ENCODE measurements around the gene HELZ. TPM values are rescaled to one million over a fixed set of nuclear protein-coding genes. Genes with fewer than 3 reads are reported as not detected.
"Not testable (repeated sequence)": the region's sequence is repeated elsewhere in the genome, so short reads cannot be mapped to it uniquely, and the experiment has no call there.

HELZ gene
- total and polyA plus RNA-seq, 5 donors from 2014 or later = 48.3 to 130 (median 56.7) TPM

GRCh38 chr17:67044016-67044772 is 200.8 kb downstream of the HELZ start, which contains the start of gene CACNG1:
Gene CACNG1 (plus strand): TSS chr17:67044554. CDS start chr17:67044661, 107 bp downstream.
- Histone ChIP-seq H3K27ac (ENCODE audit: insufficient read depth, low read length, poor library complexity, severe bottlenecking) (no peak within 1 kb of the TSS), H3K27me3 (ENCODE audit: control insufficient read depth, insufficient read depth, low read length) (peaks cover 3% of the 10 kb centered on the region), H3K9me3 (ENCODE audit: control insufficient read depth in 2 of 2, low read length in 2 of 2) (peaks cover 14 to 20% of the 10 kb centered on the region in 2 experiments), H3K4me3 (ENCODE audit: low read depth, low read length) (no peak within 1 kb of the TSS), H3K4me1 (ENCODE audit: control insufficient read depth, insufficient read depth, low read length, poor library complexity, severe bottlenecking) (no peaks in the 10 kb centered on the region), H3K36me3 (ENCODE audit: control insufficient read depth, insufficient read depth, low read length) (no peaks in the 10 kb centered on the region)
- Mint-ChIP-seq H3K27me3 (peaks cover 10% of the 10 kb centered on the region), H3K4me3 (no peak within 1 kb of the TSS), H3K36me3 (no peaks in the 10 kb centered on the region), H3K9me3 (peaks cover 0 to 21% (median 3%) of the 10 kb centered on the region in 7 donors), H3K4me1 (no peaks in the 10 kb centered on the region), H3K27ac (no peak within 1 kb of the TSS)
- no peak for ATAC-seq (ENCODE audit: low read depth in 2 of 2)
- DNase-seq = no peak

GRCh38 chr17:67043283-67043682 is 201.7 kb downstream of the HELZ start:
- DNase-seq = no peak
- Histone ChIP-seq H3K4me3 (ENCODE audit: low read depth, low read length) (no peak overlapping the region), H3K27ac (ENCODE audit: insufficient read depth, low read length, poor library complexity, severe bottlenecking) (no peak overlapping the region), H3K4me1 (ENCODE audit: control insufficient read depth, insufficient read depth, low read length, poor library complexity, severe bottlenecking) (no peaks in the 10 kb centered on the region), H3K27me3 (ENCODE audit: control insufficient read depth, insufficient read depth, low read length) (peaks cover 3% of the 10 kb centered on the region), H3K9me3 (ENCODE audit: control insufficient read depth in 2 of 2, low read length in 2 of 2) (peaks cover 8 to 11% of the 10 kb centered on the region in 2 experiments), H3K36me3 (ENCODE audit: control insufficient read depth, insufficient read depth, low read length) (no peaks in the 10 kb centered on the region)
- H3K36me3 Mint-ChIP-seq = no peaks in the 10 kb centered on the region
- H3K27me3 Mint-ChIP-seq = peaks cover 5% of the 10 kb centered on the region
- H3K4me3 Mint-ChIP-seq = no peak overlapping the region
- no peaks in the 10 kb centered on the region for H3K4me1 Mint-ChIP-seq
- H3K27ac Mint-ChIP-seq = no peak overlapping the region
- H3K9me3 Mint-ChIP-seq = peaks cover 0 to 12% (median 3%) of the 10 kb centered on the region in 7 donors
- no peak for ATAC-seq (ENCODE audit: low read depth in 2 of 2)

- no peaks in the 10 kb centered on the region for H3K36me3 Mint-ChIP-seq
- ATAC-seq (ENCODE audit: low read depth in 2 of 2) (no peak), DNase-seq (no peak)
- no peaks in the 10 kb centered on the region for H3K4me1 ChIP-seq (ENCODE audit: control insufficient read depth, insufficient read depth, low read length, poor library complexity, severe bottlenecking)
- H3K27ac ChIP-seq (ENCODE audit: insufficient read depth, low read length, poor library complexity, severe bottlenecking) = no peak overlapping the region
- H3K9me3 ChIP-seq (ENCODE audit: control insufficient read depth in 2 of 2, low read length in 2 of 2) = peaks cover 0 to under 1% of the 10 kb centered on the region in 2 experiments
- H3K9me3 Mint-ChIP-seq = peaks cover 0 to 5% (median 0%) of the 10 kb centered on the region in 7 donors
- no peaks in the 10 kb centered on the region for H3K4me1 Mint-ChIP-seq
- H3K27ac Mint-ChIP-seq = no peak overlapping the region
- peaks cover 5% of the 10 kb centered on the region for H3K27me3 Mint-ChIP-seq
- H3K4me3 Mint-ChIP-seq = no peak overlapping the region
- no peak overlapping the region for H3K4me3 ChIP-seq (ENCODE audit: low read depth, low read length)
- no peaks in the 10 kb centered on the region for H3K36me3 ChIP-seq (ENCODE audit: control insufficient read depth, insufficient read depth, low read length)
- H3K27me3 ChIP-seq (ENCODE audit: control insufficient read depth, insufficient read depth, low read length) = no peaks in the 10 kb centered on the region
Observed at GRCh38 chr17:67041941-67042899, 202.8 kb downstream of the HELZ start.

- Mint-ChIP-seq H3K27me3 (peaks cover 7% of the 10 kb centered on the region), H3K36me3 (no peaks in the 10 kb centered on the region), H3K27ac (no peak overlapping the region), H3K4me3 (no peak overlapping the region), H3K9me3 (peaks cover 0 to 4% (median 0%) of the 10 kb centered on the region in 7 donors), H3K4me1 (peaks cover 0 to under 1% (median 0%) of the 10 kb centered on the region in 4 donors)
- H3K4me3 ChIP-seq (ENCODE audit: low read depth, low read length) = no peak overlapping the region
- DNase-seq (no peak), ATAC-seq (ENCODE audit: low read depth in 2 of 2) (no peak)
- no peaks in the 10 kb centered on the region for H3K27me3 ChIP-seq (ENCODE audit: control insufficient read depth, insufficient read depth, low read length)
- H3K4me1 ChIP-seq (ENCODE audit: control insufficient read depth, insufficient read depth, low read length, poor library complexity, severe bottlenecking) = no peaks in the 10 kb centered on the region
- H3K27ac ChIP-seq (ENCODE audit: insufficient read depth, low read length, poor library complexity, severe bottlenecking) = no peak overlapping the region
- no peaks in the 10 kb centered on the region for H3K36me3 ChIP-seq (ENCODE audit: control insufficient read depth, insufficient read depth, low read length)
- no peaks in the 10 kb centered on the region for H3K9me3 ChIP-seq (ENCODE audit: control insufficient read depth in 2 of 2, low read length in 2 of 2)
Observed at GRCh38 chr17:67041531-67041930, 203.5 kb downstream of the HELZ start.

GRCh38 chr17:67041119-67041518 is 203.9 kb downstream of the HELZ start:
- DNase-seq; H3K4me3 Mint-ChIP-seq; H3K36me3 Mint-ChIP-seq; H3K36me3 ChIP-seq (ENCODE audit: control insufficient read depth, insufficient read depth, low read length); H3K27ac Mint-ChIP-seq; H3K4me1 Mint-ChIP-seq; H3K27me3 ChIP-seq (ENCODE audit: control insufficient read depth, insufficient read depth, low read length); H3K4me3 ChIP-seq (ENCODE audit: low read depth, low read length); H3K9me3 ChIP-seq (ENCODE audit: control insufficient read depth in 2 of 2, low read length in 2 of 2); H3K4me1 ChIP-seq (ENCODE audit: control insufficient read depth, insufficient read depth, low read length, poor library complexity, severe bottlenecking); H3K27ac ChIP-seq (ENCODE audit: insufficient read depth, low read length, poor library complexity, severe bottlenecking); H3K9me3 Mint-ChIP-seq; ATAC-seq (ENCODE audit: low read depth in 2 of 2): not testable (repeated sequence)
- H3K27me3 Mint-ChIP-seq = peaks cover 11% of the 10 kb centered on the region

- no peak overlapping the region for H3K4me3 ChIP-seq (ENCODE audit: low read depth, low read length)
- H3K4me1 Mint-ChIP-seq = peaks cover 0 to 4% (median 0%) of the 10 kb centered on the region in 4 donors
- no peaks in the 10 kb centered on the region for H3K9me3 ChIP-seq (ENCODE audit: control insufficient read depth in 2 of 2, low read length in 2 of 2)
- ATAC-seq (ENCODE audit: low read depth in 2 of 2) (no peak), DNase-seq (no peak)
- no peaks in the 10 kb centered on the region for H3K36me3 Mint-ChIP-seq
- H3K27me3 ChIP-seq (ENCODE audit: control insufficient read depth, insufficient read depth, low read length) = no peaks in the 10 kb centered on the region
- peaks cover 11% of the 10 kb centered on the region for H3K27me3 Mint-ChIP-seq
- H3K36me3 ChIP-seq (ENCODE audit: control insufficient read depth, insufficient read depth, low read length) = no peaks in the 10 kb centered on the region
- H3K27ac Mint-ChIP-seq = no peak overlapping the region
- no peak overlapping the region for H3K4me3 Mint-ChIP-seq
- no peaks in the 10 kb centered on the region for H3K4me1 ChIP-seq (ENCODE audit: control insufficient read depth, insufficient read depth, low read length, poor library complexity, severe bottlenecking)
- H3K9me3 Mint-ChIP-seq = peaks cover 0 to 4% (median 0%) of the 10 kb centered on the region in 7 donors
- no peak overlapping the region for H3K27ac ChIP-seq (ENCODE audit: insufficient read depth, low read length, poor library complexity, severe bottlenecking)
Observed at GRCh38 chr17:67040652-67041051, 204.3 kb downstream of the HELZ start.

- no peak overlapping the region for H3K27ac Mint-ChIP-seq
- no peaks in the 10 kb centered on the region for H3K36me3 ChIP-seq (ENCODE audit: control insufficient read depth, insufficient read depth, low read length)
- no peaks in the 10 kb centered on the region for H3K4me1 ChIP-seq (ENCODE audit: control insufficient read depth, insufficient read depth, low read length, poor library complexity, severe bottlenecking)
- H3K4me3 ChIP-seq (ENCODE audit: low read depth, low read length) = no peak overlapping the region
- peaks cover 11% of the 10 kb centered on the region for H3K27me3 Mint-ChIP-seq
- no peaks in the 10 kb centered on the region for H3K27me3 ChIP-seq (ENCODE audit: control insufficient read depth, insufficient read depth, low read length)
- ATAC-seq (ENCODE audit: low read depth in 2 of 2) (no peak), DNase-seq (no peak)
- H3K9me3 Mint-ChIP-seq = peaks cover 0 to 4% (median 0%) of the 10 kb centered on the region in 7 donors
- no peaks in the 10 kb centered on the region for H3K9me3 ChIP-seq (ENCODE audit: control insufficient read depth in 2 of 2, low read length in 2 of 2)
- H3K4me3 Mint-ChIP-seq = no peak overlapping the region
- peaks cover 0 to 4% (median 0%) of the 10 kb centered on the region in 4 donors for H3K4me1 Mint-ChIP-seq
- no peaks in the 10 kb centered on the region for H3K36me3 Mint-ChIP-seq
- no peak overlapping the region for H3K27ac ChIP-seq (ENCODE audit: insufficient read depth, low read length, poor library complexity, severe bottlenecking)
Observed at GRCh38 chr17:67038861-67039365, 206.1 kb downstream of the HELZ start.

All from CD4-positive, CD25-positive, alpha-beta regulatory T cell (primary cell).